Epithelial cell of proximal tubule (primary cell): ENCODE results near the gene EPHA2. TPM values are rescaled to one million over a fixed set of nuclear protein-coding genes. Genes with fewer than 3 reads are reported as not detected.

ENCODE experiments used
- DNase-seq: peaks from one replicate; pipeline ENCODE4 v3.0.0-alpha.2; 2011; ENCODE audit warnings: low read depth
- H3K4me3 ChIP-seq: 2 replicates; pipeline ENCODE4 v1.5.1; 2011; ENCODE audit warnings: low read depth, mild to moderate bottlenecking, low read length
- total RNA-seq: library from RNA; depleted of rRNA; stranded (reverse); fragments of >200 nt; gene quantifications from 2 replicates; pipeline ENCODE4 v1.2.3, GENCODE V29; 2015
- TF ChIP-seq, protein P1 (sequence below): conservative IDR thresholded peaks from 2 replicates; pipeline ENCODE4 v1.5.1; 2012; ENCODE audit warnings: low read depth, mild to moderate bottlenecking, low read length

EPHA2 gene
- total RNA-seq, 1 donor from 2014 or later = 112 TPM

DNA sequence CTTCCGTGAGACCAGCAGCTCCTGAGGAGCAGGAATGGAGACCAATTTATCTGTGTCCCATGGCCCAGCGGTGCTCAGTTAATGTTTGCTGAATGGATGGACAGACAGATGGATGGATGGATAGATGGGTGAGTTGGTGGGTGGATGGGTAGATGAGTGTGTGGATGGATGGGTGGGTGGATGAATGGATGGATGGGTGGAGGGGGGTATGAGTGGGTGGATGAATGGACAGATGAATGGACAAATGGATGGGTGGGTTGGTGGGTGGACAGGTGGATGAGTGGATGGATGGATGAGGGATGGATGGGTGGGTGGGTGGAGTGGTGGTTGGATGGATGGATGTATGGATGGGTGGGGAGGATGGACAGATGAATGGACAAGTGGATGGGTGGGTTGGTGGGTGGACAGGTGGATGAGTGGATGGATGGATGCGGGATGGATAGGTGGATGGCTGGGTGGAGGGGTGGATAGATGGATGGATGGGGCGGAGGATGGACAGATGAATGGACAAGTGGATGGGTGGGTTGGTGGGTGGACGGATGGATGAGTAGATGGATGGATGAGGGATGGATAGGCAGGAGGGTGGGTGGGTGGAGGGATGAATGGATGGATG, 13.4 kb downstream of the EPHA2 start:
- TF ChIP-seq, protein P1, sequence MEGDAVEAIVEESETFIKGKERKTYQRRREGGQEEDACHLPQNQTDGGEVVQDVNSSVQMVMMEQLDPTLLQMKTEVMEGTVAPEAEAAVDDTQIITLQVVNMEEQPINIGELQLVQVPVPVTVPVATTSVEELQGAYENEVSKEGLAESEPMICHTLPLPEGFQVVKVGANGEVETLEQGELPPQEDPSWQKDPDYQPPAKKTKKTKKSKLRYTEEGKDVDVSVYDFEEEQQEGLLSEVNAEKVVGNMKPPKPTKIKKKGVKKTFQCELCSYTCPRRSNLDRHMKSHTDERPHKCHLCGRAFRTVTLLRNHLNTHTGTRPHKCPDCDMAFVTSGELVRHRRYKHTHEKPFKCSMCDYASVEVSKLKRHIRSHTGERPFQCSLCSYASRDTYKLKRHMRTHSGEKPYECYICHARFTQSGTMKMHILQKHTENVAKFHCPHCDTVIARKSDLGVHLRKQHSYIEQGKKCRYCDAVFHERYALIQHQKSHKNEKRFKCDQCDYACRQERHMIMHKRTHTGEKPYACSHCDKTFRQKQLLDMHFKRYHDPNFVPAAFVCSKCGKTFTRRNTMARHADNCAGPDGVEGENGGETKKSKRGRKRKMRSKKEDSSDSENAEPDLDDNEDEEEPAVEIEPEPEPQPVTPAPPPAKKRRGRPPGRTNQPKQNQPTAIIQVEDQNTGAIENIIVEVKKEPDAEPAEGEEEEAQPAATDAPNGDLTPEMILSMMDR = no peak
- DNase-seq = no peak
- no peak overlapping the region for H3K4me3 ChIP-seq

DNA sequence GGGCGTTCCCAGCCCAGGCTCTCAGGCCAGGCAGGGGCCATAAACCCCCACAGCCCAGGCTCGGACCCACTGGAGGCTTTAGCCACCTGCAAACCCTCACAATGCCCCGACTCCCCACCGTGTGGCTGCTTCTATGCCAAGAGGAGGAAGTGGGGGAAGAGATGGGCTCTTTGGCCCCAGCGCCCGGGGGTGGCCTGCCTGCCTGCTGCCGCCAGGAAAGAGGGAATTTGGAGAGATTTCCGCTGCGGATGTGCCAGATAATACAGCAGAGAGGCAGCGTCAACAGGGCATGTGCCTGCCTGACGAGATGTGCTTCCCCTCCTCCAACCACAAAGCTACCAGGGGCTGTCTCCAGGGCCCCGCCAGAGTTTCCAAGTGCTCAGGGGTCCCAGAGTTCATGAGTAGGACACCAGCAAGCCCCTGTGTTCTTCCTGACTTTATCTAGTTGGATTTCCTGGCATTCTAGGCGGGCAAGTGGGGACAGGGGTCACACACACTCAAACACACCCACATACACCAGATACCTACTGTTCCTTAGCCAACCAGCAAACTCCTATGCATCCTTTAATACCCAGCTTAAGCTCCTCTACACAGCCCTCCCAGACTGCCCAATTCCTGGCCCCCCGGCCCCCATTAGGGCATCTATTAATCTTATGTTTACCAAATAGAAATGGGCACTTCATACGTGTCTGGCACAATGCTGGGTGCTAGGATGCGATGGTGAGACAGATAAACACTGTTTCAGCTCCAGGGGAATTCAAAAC, 14.1 kb downstream of the EPHA2 start:
- TF ChIP-seq, protein P1 = no peak
- DNase-seq = no peak
- H3K4me3 ChIP-seq = no peak overlapping the region

DNA sequence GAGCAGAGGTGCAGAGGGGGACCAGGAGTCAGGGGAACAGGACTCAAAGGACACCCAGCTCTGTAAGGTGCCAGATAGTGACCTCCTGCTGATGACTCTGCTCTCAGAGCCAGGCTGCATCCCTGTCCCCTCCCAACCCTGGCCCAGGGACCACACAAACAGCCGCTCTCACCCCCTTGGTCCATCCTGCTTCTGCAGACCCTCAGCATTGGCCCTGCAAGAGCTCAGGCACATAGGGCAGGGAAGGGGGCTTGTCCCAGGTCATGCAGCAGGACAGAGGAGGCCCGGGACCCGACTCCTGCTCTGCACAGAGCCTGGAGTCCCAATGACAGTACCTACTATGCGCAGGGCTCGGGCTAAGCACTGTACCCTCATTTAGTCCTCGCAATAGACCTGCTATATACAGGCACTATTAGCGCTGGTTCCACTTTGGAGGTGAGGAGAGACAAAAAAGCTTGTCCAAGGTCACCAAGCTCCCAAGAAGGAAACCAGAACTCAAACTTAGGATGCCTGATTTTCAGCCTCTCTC, 15.7 kb downstream of the EPHA2 start:
- DNase-seq = no peak
- H3K4me3 ChIP-seq = no peak overlapping the region
- TF ChIP-seq, protein P1 = no peak

DNA sequence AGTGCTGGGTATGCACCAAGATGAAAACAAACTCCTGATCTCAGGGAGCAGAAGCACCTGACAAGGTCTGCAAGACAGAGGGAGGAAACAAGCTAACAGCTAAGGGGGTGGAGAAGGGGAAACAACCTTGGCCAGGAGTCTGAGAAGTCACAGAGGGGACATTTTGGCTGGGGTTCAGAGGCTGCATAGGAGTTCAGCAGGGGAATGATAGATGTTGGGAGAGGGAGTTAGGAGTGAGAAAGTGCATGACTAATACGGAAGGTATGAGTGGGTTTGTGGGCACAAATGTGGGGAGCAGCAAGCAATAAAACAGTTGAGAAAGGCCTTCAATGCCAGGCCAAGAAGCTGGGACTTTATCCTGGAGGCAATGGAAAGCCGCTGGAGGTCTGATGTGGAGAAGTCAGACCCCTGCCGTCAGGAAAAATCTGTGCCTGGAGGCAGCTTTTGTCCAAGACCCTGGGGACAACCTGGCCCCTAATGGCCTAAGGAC, 16.4 kb downstream of the EPHA2 start:
- TF ChIP-seq, protein P1 = no peak
- DNase-seq = peak; percentile 30
- H3K4me3 ChIP-seq = no peak overlapping the region

DNA sequence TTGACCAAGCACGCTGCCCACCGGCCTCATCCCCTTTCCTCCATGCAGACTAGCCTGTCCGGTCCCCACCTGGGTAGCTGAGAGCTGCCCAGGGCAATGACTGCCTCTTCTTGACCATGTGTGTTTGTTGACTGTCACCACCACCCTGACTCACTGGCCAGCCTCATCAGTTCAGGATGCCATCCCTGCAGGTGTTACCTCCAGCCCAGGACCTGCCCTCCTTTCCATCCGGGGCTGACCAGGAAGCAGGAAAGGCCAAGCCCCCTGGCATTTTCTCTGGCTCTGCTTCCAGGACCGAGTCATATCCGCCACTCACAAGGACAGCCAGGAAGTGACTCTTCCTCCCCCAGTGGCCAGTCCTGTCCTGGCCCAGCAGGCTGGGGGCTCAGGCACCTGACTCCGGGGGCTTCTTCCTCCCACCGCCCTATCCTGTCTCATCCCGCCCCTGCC, 17.1 kb downstream of the EPHA2 start:
- no peak for DNase-seq
- TF ChIP-seq, protein P1 = peak; percentile 8
- H3K4me3 ChIP-seq = no peak overlapping the region

DNA sequence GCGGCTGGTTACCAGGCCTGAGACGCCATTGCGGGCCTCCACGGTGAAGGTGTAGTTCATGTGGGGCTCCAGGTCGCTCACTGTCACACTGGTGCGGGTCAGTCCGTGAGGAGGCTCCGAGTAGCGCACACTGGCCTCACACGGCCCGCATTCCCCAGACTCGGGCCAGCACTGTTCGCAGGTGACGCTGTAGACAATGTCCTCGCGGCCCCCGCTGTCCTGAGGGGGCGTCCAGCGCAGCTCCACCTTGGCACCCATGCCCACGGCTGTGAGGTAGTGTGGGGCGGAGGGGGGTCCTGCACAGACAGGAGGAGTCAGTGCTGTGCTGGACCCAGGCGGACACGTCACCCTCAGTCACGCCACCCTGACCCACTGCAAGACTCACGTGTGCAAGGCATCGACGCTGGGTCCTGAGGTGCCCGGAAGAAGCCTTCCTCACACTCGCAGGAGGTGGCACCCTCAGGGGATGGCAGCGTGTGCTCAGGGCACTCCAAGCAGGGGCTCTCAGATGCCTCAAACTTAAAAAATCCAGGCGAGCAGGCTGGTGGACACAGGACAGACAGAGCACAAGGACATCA, 17.9 kb downstream of the EPHA2 start:
- H3K4me3 ChIP-seq = no peak overlapping the region
- TF ChIP-seq, protein P1 = no peak
- no peak for DNase-seq
